GM19240 (cell line): ENCODE measurements around the gene BAHCC1.

ENCODE experiments used
- DNase-seq: peaks from one replicate; pipeline ENCODE4 v3.0.0; 2011; ENCODE audit warnings: low spot score; ENCODE audit not compliant: insufficient read length

BAHCC1 gene

GRCh38 chr17:81491761-81492160 lies 96.5 kb downstream of the BAHCC1 start:
- no peak for DNase-seq

- no peak for DNase-seq
Measured at GRCh38 chr17:81492202-81492601, 96.9 kb downstream of the BAHCC1 start.

GRCh38 chr17:81492706-81493105 lies 97.4 kb downstream of the BAHCC1 start:
- DNase-seq, result no peak

GRCh38 chr17:81493198-81494038 lies 98.2 kb downstream of the BAHCC1 start:
- no peak for DNase-seq

DNA sequence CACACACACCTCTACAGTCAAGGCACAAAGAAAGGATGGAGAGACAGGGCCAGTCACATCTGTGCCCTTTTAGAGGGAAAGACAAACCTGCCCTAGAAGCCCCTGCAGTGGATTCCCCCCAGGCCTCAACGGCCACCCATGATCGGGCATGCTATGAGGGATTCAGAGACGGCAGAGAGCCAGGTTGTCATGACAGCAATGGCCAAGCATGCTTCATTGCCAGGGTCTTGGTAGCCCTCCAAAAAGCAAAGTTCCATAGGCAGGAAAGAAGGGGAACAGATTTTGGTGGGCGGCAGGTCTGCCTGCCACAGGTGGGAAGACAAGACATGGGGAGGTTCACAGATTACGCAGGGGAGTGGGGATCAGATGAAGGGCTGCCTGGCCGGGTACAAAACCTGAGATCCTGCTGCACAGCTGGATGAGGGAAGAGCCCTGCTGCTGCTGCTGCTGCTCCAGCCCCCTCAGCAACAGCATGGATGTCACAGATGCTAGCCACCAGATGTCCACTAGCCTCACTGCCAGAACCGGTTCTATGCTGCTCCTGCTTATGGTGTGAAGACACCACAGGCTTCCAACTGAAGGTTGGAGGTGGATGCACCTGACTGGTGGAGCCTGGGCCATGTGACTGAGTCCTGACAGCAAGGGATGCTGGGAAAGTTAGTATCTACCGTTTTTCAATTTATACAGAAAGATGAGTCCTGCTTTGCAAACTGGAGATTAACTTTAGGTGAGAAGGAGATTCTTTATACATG lies 99.5 kb downstream of the BAHCC1 start:
- DNase-seq, result no peak

DNA sequence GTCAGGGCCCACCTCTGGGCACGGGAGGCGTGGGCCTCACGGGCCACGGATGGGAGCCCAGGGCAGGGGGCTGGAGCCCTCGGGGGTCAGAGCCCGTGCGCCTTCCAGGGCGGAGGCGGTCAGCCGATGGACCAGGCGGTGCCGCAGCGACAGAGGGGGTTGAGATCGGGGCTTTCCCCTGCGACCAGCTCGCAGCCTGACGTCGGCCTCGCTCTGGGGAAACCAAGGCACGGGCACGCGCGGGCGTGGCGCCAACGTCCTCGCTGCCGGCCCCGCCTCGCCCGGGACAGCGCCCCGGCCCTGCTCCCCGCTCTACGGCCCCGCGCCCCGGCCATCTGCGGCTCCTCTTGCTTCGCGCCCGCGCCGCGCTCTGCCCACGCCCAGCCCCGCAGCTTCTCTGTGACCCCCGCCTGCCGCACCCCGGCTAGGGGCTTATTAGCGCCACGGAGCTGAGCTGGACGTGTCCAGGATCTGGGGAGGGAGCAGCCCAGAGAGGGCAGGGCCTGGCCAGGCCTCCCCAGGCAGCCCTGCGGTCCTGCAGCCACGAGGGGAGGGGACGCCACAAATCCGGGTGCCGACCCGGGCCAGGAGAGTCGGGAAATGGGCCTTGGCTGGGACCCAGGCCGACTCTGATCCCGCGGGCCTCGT lies 103.8 kb downstream of the BAHCC1 start:
- no peak for DNase-seq

- DNase-seq, result no peak
Measured at GRCh38 chr17:81499601-81499970, 104.3 kb downstream of the BAHCC1 start.

DNA sequence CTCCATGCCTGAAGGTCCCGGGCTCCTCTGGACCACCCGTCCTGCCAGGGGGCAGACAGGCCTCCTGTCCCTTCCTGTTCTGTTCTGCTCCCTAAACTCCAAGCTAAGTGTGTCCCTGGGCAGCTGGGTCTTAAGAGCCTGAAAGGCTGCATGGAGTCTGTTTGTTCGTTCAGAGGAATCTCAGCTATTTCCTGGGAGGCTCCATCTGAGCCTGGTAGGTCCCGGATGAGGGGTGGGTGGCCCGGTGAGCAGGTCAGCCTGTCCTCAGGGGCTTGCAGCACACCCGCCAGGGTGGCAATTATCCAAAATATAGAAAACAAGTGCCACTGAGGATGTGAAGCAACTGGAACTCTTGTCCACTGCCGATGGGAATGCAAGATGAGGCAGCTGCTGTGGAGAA lies 104.8 kb downstream of the BAHCC1 start:
- DNase-seq, result no peak

DNA sequence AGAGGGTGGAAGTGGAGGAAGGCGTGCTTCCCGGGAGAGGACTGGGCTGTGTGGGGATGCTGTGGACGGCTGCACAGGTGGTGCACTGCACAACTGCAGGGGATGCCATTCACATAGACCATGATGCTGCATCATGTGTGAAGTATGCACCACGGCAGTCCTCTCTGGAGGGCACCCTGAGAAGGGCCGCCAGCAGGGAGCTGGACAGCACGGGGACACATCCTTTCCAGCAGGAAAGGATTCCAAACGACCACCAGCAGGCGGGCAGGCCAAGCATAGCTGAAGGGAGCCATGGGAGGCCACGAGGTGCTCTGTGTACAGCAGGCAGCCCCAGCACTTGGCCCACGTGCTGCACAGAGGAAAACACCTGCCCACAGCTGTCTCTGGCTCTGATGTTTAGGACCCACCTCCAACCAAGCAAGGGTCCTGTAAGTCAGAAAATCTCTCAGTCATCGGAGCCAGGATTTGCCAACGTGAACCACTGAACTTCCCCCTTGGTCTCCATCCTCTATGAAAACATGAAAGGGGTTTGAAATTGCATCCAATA lies 107.3 kb downstream of the BAHCC1 start:
- no peak for DNase-seq

- no peak for DNase-seq
Measured at GRCh38 chr17:81503619-81504018, 108.4 kb downstream of the BAHCC1 start.

DNA sequence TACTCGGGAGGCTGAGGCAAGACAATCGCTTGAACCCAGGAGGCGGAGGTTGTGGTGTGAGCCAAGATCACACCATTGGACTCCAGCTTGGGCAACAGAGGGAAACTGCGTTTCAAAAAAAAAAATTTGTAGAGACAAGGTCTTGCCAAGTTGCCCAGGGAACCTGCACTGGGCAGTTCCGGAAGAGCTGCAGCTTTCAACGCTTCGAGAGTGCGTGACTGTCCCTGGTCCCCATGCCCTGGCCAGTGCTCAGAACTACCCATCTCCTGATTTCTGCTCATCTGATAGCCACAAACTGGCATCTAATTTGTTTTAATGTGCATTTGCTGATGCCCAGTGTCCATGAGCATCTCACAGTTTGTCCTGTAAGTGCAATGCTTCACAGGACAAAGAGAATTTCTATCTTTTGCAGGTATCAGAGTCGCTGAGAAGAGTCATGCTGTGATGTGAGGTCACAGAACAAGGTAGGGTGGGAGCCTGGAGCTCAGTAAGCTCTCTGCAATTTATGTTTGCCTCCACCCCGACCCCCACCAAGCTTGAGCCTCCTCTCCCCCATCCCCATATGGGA lies 113.5 kb downstream of the BAHCC1 start:
- DNase-seq, result no peak

- DNase-seq, result no peak
Measured at GRCh38 chr17:81509207-81509971, 114.1 kb downstream of the BAHCC1 start.

- DNase-seq, result no peak
Measured at GRCh38 chr17:81509972-81510784, 114.9 kb downstream of the BAHCC1 start.

DNA sequence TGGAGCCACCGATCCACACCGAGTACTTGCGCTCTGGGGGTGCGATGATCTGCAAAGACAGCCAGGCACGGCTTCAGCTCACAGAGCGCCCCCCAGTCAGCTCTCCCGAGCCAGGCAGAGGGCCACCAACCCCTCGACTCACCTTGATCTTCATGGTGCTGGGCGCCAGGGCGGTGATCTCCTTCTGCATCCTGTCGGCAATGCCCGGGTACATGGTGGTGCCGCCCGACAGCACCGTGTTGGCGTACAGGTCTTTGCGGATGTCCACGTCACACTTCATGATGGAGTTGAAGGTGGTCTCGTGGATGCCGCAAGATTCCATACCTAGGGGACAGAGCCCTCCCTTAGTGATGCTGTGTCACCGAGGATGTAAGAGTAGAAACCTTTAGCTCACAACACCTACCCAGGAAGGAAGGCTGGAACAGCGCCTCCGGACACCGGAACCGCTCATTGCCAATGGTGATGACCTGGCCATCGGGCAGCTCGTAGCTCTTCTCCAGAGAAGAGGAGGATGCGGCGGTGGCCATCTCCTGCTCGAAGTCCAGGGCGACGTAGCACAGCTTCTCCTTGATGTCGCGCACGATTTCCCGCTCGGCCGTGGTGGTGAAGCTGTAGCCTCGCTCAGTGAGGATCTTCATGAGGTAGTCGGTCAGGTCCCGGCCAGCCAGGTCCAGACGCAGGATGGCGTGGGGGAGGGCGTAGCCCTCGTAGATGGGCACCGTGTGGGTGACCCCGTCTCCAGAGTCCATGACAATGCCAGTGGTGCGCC lies 115.7 kb downstream of the BAHCC1 start:
- no peak for DNase-seq

DNA sequence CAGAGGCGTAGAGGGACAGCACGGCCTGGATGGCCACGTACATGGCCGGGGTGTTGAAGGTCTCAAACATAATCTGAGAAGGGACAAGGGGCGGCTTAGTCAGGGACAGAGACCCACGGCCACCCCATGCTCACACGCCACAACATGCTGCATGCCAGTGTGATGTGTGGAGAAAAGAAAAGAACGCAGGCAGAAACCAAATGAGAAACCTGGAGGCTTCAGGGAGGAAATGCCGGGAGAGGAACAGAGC lies 116.2 kb downstream of the BAHCC1 start:
- DNase-seq, result no peak

DNA sequence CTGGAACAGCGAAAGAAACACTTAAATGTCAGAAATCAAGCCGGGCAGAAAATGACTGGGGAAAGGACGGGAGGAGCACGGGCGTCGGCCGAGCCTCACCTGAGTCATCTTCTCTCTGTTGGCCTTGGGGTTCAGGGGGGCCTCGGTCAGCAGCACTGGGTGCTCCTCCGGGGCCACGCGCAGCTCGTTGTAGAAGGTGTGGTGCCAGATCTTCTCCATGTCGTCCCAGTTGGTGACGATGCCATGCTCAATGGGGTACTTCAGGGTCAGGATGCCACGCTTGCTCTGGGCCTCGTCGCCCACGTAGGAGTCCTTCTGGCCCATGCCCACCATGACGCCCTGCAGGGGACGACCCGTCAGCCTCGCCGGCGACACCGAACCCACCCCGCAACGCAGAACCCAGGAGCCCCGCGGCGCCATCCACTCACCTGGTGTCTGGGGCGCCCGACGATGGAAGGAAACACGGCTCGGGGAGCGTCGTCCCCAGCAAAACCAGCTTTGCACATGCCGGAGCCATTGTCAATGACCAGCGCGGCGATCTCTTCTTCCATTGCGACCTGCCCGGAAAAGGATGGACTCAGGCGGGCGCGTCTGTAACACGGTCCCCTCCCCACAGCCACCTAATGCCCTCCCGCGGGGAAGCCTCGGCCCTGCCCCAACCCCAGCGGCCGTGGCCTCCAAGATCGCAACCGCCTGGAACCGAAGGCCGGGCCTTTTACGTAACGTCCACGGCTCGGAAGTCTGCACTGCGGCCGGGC lies 116.7 kb downstream of the BAHCC1 start:
- DNase-seq, result no peak

DNA sequence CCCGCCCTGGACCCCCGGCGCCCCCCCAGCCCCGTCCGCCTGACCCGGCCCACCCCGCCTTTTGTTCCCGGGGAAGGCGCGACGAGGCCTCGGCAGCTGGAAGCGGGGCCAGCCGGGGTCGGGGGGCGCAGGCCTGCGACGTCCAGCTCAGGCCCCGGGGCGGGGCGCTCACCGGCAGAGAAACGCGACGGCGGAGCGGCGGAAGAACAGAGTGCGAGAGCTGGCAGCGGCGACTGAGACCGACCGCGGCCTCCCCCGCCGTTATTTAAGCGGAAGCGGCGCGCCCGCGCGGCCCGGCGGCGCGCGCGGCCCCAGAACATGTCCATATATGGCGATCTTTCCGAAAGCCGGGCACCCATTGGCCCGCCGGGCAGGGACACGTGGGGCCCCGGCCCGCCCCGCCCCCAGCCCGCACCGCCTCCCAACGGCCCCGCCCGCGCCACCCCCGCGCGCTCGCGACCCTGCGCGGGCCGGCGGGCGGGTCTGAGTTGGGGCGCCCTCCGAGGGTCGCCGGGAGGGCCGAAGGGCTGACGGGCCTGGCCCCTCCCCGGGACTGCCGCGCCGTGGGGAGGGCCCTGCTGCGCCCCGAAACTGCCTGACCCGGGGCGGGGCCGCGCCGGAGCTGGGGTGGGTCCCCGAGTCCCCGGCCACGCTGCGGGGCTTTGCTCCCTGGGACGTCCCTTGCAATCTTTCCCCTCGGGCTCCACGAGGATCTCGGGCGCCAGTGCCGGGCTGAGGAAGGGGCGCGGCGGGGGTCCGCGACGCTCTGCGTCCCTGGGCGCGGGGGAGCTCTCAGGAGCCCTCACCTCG lies 117.5 kb downstream of the BAHCC1 start, which contains the start of gene ACTG1:
TSS of gene ACTG1 (minus strand) at position 238 of the 810 bp plus-strand sequence. CDS start 445 bp downstream, outside the sequence.
- peak; percentile 74 for DNase-seq

GRCh38 chr17:81513372-81513752 lies 118.1 kb downstream of the BAHCC1 start:
- no peak for DNase-seq
